AG08396 (cell line): ENCODE measurements around the gene CD22.
"Not testable (repeated sequence)": the region's sequence is repeated elsewhere in the genome, so short reads cannot be mapped to it uniquely, and the experiment has no call there.

Experiments
- DNase-seq: peaks from one replicate; pipeline ENCODE4 v3.0.0; 2012; ENCODE audit warnings: low spot score, mixed read lengths

CD22 gene

GRCh38 chr19:35359395-35359794 is 30.4 kb downstream of the CD22 start:
- not testable (repeated sequence) for DNase-seq

- DNase-seq, result not testable (repeated sequence)
These were observed 31.1 kb downstream of the CD22 start for GRCh38 chr19:35360081-35360480.

- no peak for DNase-seq
These were observed 32.0 kb downstream of the CD22 start for GRCh38 chr19:35360880-35361420.

- DNase-seq, result no peak
These were observed 33.4 kb downstream of the CD22 start for GRCh38 chr19:35362261-35363000.

- DNase-seq, result no peak
These were observed 34.1 kb downstream of the CD22 start for GRCh38 chr19:35363001-35363590.

GRCh38 chr19:35363711-35364425 is 34.9 kb downstream of the CD22 start:
- no peak for DNase-seq

GRCh38 chr19:35365303-35365702 is 36.3 kb downstream of the CD22 start:
- no peak for DNase-seq

- no peak for DNase-seq
These were observed 39.4 kb downstream of the CD22 start for GRCh38 chr19:35368378-35368777.

GRCh38 chr19:35369522-35369921 is 40.5 kb downstream of the CD22 start:
- DNase-seq, result no peak

- no peak for DNase-seq
These were observed 41.7 kb downstream of the CD22 start, which contains the start of gene GPR42 for GRCh38 chr19:35370722-35371121. Gene GPR42, plus strand, starts transcription at chr19:35371068. Its CDS starts 292 bp downstream, at chr19:35371360.

- DNase-seq, result no peak
These were observed 44.5 kb downstream of the CD22 start for GRCh38 chr19:35373492-35373891.

- not testable (repeated sequence) for DNase-seq
These were observed 45.0 kb downstream of the CD22 start for GRCh38 chr19:35374031-35374430.

- DNase-seq, result no peak
These were observed 46.7 kb downstream of the CD22 start for GRCh38 chr19:35375505-35376307.

GRCh38 chr19:35377656-35378055 is 48.7 kb downstream of the CD22 start:
- no peak for DNase-seq

- no peak for DNase-seq
These were observed 49.4 kb downstream of the CD22 start for GRCh38 chr19:35378356-35378755.

GRCh38 chr19:35379545-35379944 is 50.6 kb downstream of the CD22 start:
- not testable (repeated sequence) for DNase-seq

GRCh38 chr19:35379992-35380391 is 51.0 kb downstream of the CD22 start:
- no peak for DNase-seq

GRCh38 chr19:35380450-35381124 is 51.6 kb downstream of the CD22 start:
- no peak for DNase-seq

- DNase-seq, result no peak
These were observed 52.3 kb downstream of the CD22 start for GRCh38 chr19:35381318-35381717.

- no peak for DNase-seq
These were observed 52.9 kb downstream of the CD22 start for GRCh38 chr19:35381926-35382325.

- no peak for DNase-seq
These were observed 54.5 kb downstream of the CD22 start for GRCh38 chr19:35383536-35383935.
